Effector memory CD8-positive, alpha-beta T cell (primary cell): Measurements from ENCODE around the gene LY6G6D.

ENCODE experiments used
- ATAC-seq: fragments of 150-1000 bp; cut with Tn5 transposase; replicated peaks from 2 replicates; pipeline ENCODE4 v1.10.0; 2021; ENCODE audit warnings: mild to moderate bottlenecking, moderate library complexity
- DNase-seq, 3 experiments: peaks; one replicate each; pipeline ENCODE4 v3.0.0; 2021
- H3K27ac Mint-ChIP-seq, 2 donors: one replicate each; pipeline ENCODE4 v1.8.0; 2022; ENCODE audit warnings: mild to moderate bottlenecking in 2 of 2, mixed read lengths in 2 of 2, moderate library complexity in 2 of 2
- H3K27me3 Mint-ChIP-seq, 2 donors: one replicate each; pipeline ENCODE4 v1.8.0; 2022; ENCODE audit warnings: mixed read lengths in 2 of 2
- H3K36me3 Mint-ChIP-seq: one replicate; pipeline ENCODE4 v1.8.0; 2022; ENCODE audit warnings: mild to moderate bottlenecking, moderate library complexity, mixed read lengths; ENCODE audit not compliant: insufficient read depth
- H3K4me1 Mint-ChIP-seq, 2 donors: one replicate each; pipeline ENCODE4 v1.8.0; 2022; ENCODE audit warnings: low read depth in 2 of 2, mixed read lengths in 2 of 2
- H3K4me3 Mint-ChIP-seq, 2 donors: one replicate each; pipeline ENCODE4 v1.8.0; 2022; ENCODE audit warnings: mild to moderate bottlenecking in 2 of 2, mixed read lengths in 2 of 2, moderate library complexity in 2 of 2
- H3K9me3 Mint-ChIP-seq, 2 donors: one replicate each; pipeline ENCODE4 v1.8.0; 2022; ENCODE audit warnings: mixed read lengths in 2 of 2

LY6G6D gene

GRCh38 chr6:31687321-31687720, 27.8 kb upstream of the LY6G6D start:
- ATAC-seq (no peak), DNase-seq (no peak)
- Mint-ChIP-seq H3K36me3 (peaks cover 48% of the 10 kb centered on the region), H3K27me3 (no peaks in the 10 kb centered on the region), H3K4me3 (no peak overlapping the region), H3K27ac (peak overlapping the region; percentile 44 to 66), H3K4me1 (peaks cover 0 to 2% of the 10 kb centered on the region in 2 donors), H3K9me3 (no peaks in the 10 kb centered on the region)

GRCh38 chr6:31687860-31688693, 27.1 kb upstream of the LY6G6D start:
- Mint-ChIP-seq H3K27ac (no peak overlapping the region), H3K27me3 (no peaks in the 10 kb centered on the region), H3K9me3 (no peaks in the 10 kb centered on the region), H3K4me3 (no peak overlapping the region), H3K36me3 (peaks cover 49% of the 10 kb centered on the region), H3K4me1 (peaks cover 0 to 2% of the 10 kb centered on the region in 2 donors)
- DNase-seq (no peak), ATAC-seq (no peak)

GRCh38 chr6:31689249-31690110, 25.7 kb upstream of the LY6G6D start:
- H3K9me3 Mint-ChIP-seq: no peaks in the 10 kb centered on the region
- H3K36me3 Mint-ChIP-seq: peaks cover 58% of the 10 kb centered on the region
- H3K4me1 Mint-ChIP-seq: peaks cover 0 to 2% of the 10 kb centered on the region in 2 donors
- no peak for DNase-seq
- peak overlapping the region in 1 of 2 donors; percentile 85 for H3K27ac Mint-ChIP-seq
- H3K27me3 Mint-ChIP-seq: no peaks in the 10 kb centered on the region
- H3K4me3 Mint-ChIP-seq: no peak overlapping the region
- ATAC-seq: no peak

- Mint-ChIP-seq H3K4me1 (peaks cover 0 to 2% of the 10 kb centered on the region in 2 donors), H3K27me3 (no peaks in the 10 kb centered on the region), H3K27ac (peak overlapping the region in 1 of 2 donors; percentile 85), H3K9me3 (no peaks in the 10 kb centered on the region), H3K4me3 (no peak overlapping the region), H3K36me3 (peaks cover 58% of the 10 kb centered on the region)
- ATAC-seq (no peak), DNase-seq (no peak)
Observed at GRCh38 chr6:31690231-31691077, 24.7 kb upstream of the LY6G6D start.

GRCh38 chr6:31691078-31691463, 24.1 kb upstream of the LY6G6D start:
- H3K27ac Mint-ChIP-seq: peak overlapping the region in 1 of 2 donors; percentile 85

GRCh38 chr6:31691564-31692108, 23.5 kb upstream of the LY6G6D start:
- Mint-ChIP-seq H3K9me3 (no peaks in the 10 kb centered on the region), H3K27ac (no peak overlapping the region), H3K4me1 (peaks cover 0 to 2% of the 10 kb centered on the region in 2 donors), H3K36me3 (peaks cover 68% of the 10 kb centered on the region), H3K27me3 (no peaks in the 10 kb centered on the region), H3K4me3 (no peak overlapping the region)
- DNase-seq (no peak), ATAC-seq (no peak)

More at GRCh38 chr6:31691078-31691463, 24.1 kb upstream of the LY6G6D start:
- H3K4me1 Mint-ChIP-seq: peaks cover 0 to 2% of the 10 kb centered on the region in 2 donors
- peaks cover 63% of the 10 kb centered on the region for H3K36me3 Mint-ChIP-seq
- ATAC-seq: no peak
- H3K27me3 Mint-ChIP-seq: no peaks in the 10 kb centered on the region
- no peaks in the 10 kb centered on the region for H3K9me3 Mint-ChIP-seq
- no peak for DNase-seq
- no peak overlapping the region for H3K4me3 Mint-ChIP-seq

GRCh38 chr6:31692353-31692752, 22.8 kb upstream of the LY6G6D start:
- Mint-ChIP-seq H3K4me3 (no peak overlapping the region), H3K27ac (no peak overlapping the region), H3K9me3 (no peaks in the 10 kb centered on the region), H3K27me3 (no peaks in the 10 kb centered on the region), H3K36me3 (peaks cover 62% of the 10 kb centered on the region), H3K4me1 (peaks cover 2% of the 10 kb centered on the region in 2 donors)
- no peak for ATAC-seq
- DNase-seq: no peak

GRCh38 chr6:31692886-31693285, 22.3 kb upstream of the LY6G6D start:
- ATAC-seq: no peak
- no peak overlapping the region for H3K4me3 Mint-ChIP-seq
- H3K9me3 Mint-ChIP-seq: no peaks in the 10 kb centered on the region
- DNase-seq: no peak
- peak overlapping the region; percentile 80 to 88 for H3K27ac Mint-ChIP-seq
- no peaks in the 10 kb centered on the region for H3K27me3 Mint-ChIP-seq
- H3K36me3 Mint-ChIP-seq: peaks cover 62% of the 10 kb centered on the region
- H3K4me1 Mint-ChIP-seq: peaks cover 7% of the 10 kb centered on the region in 2 donors

- Mint-ChIP-seq H3K4me1 (peaks cover 7% of the 10 kb centered on the region in 2 donors), H3K36me3 (peaks cover 66% of the 10 kb centered on the region), H3K27me3 (no peaks in the 10 kb centered on the region), H3K27ac (peak overlapping the region; percentile 80 to 88), H3K4me3 (no peak overlapping the region), H3K9me3 (no peaks in the 10 kb centered on the region)
- ATAC-seq: no peak
- no peak for DNase-seq
Observed at GRCh38 chr6:31693535-31693934, 21.6 kb upstream of the LY6G6D start.

- no peak for DNase-seq
- Mint-ChIP-seq H3K27ac (peak overlapping the region; percentile 18 to 59), H3K9me3 (no peaks in the 10 kb centered on the region), H3K27me3 (no peaks in the 10 kb centered on the region), H3K4me1 (peaks cover 20 to 25% of the 10 kb centered on the region in 2 donors), H3K4me3 (no peak overlapping the region), H3K36me3 (peaks cover 70% of the 10 kb centered on the region)
- no peak for ATAC-seq
Observed at GRCh38 chr6:31697555-31697954, 17.6 kb upstream of the LY6G6D start.

GRCh38 chr6:31700740-31701401, 14.3 kb upstream of the LY6G6D start:
- peak overlapping the region; percentile 47 to 67 for H3K27ac Mint-ChIP-seq
- peak overlapping the region; percentile 95 to 99 for H3K4me3 Mint-ChIP-seq
- H3K36me3 Mint-ChIP-seq: peaks cover 43% of the 10 kb centered on the region
- no peak for ATAC-seq
- no peaks in the 10 kb centered on the region for H3K9me3 Mint-ChIP-seq
- no peaks in the 10 kb centered on the region for H3K27me3 Mint-ChIP-seq
- H3K4me1 Mint-ChIP-seq: peaks cover 23 to 30% of the 10 kb centered on the region in 2 donors
- no peak for DNase-seq

- Mint-ChIP-seq H3K27me3 (no peaks in the 10 kb centered on the region), H3K36me3 (peaks cover 33% of the 10 kb centered on the region)
Observed at GRCh38 chr6:31701666-31702404, 13.3 kb upstream of the LY6G6D start.

More at GRCh38 chr6:31701666-31702404, 13.3 kb upstream of the LY6G6D start:
- Mint-ChIP-seq H3K9me3 (no peaks in the 10 kb centered on the region), H3K4me1 (peaks cover 23 to 30% of the 10 kb centered on the region in 2 donors), H3K27ac (peak overlapping the region; percentile 94 to 97), H3K4me3 (peak overlapping the region; percentile 95 to 99)
- ATAC-seq (no peak), DNase-seq (no peak)
